ENCODE data around the gene CYP4F2.
"Not testable (repeated sequence)": the region's sequence is repeated elsewhere in the genome, so short reads cannot be mapped to it uniquely, and the experiment has no call there.

The CYP4F2 gene

GRCh38 chr19:15862444-15862843 lies 35.4 kb downstream of the CYP4F2 start:
- no peaks in the 10 kb centered on the region for H3K4me1 ChIP-seq (ENCODE audit: insufficient read depth, poor library complexity, severe bottlenecking)
- H3K36me3 ChIP-seq (ENCODE audit: low read depth): no peaks in the 10 kb centered on the region
- ATAC-seq (ENCODE audit: low read depth) (no peak), DNase-seq (ENCODE audit: low spot score) (no peak)
- no peaks in the 10 kb centered on the region for H3K9me3 ChIP-seq (ENCODE audit: severe bottlenecking)
- TF ChIP-seq, protein P1, sequence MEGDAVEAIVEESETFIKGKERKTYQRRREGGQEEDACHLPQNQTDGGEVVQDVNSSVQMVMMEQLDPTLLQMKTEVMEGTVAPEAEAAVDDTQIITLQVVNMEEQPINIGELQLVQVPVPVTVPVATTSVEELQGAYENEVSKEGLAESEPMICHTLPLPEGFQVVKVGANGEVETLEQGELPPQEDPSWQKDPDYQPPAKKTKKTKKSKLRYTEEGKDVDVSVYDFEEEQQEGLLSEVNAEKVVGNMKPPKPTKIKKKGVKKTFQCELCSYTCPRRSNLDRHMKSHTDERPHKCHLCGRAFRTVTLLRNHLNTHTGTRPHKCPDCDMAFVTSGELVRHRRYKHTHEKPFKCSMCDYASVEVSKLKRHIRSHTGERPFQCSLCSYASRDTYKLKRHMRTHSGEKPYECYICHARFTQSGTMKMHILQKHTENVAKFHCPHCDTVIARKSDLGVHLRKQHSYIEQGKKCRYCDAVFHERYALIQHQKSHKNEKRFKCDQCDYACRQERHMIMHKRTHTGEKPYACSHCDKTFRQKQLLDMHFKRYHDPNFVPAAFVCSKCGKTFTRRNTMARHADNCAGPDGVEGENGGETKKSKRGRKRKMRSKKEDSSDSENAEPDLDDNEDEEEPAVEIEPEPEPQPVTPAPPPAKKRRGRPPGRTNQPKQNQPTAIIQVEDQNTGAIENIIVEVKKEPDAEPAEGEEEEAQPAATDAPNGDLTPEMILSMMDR (IDR thresholded peaks at IDR 0.05; ENCODE audit: poor library complexity, severe bottlenecking): no peak
- H3K27ac ChIP-seq (ENCODE audit: poor library complexity, severe bottlenecking): no peak overlapping the region
- no peak overlapping the region for H3K4me3 ChIP-seq (ENCODE audit: severe bottlenecking)
- no peaks in the 10 kb centered on the region for H3K27me3 ChIP-seq (ENCODE audit: insufficient read depth, poor library complexity, severe bottlenecking)

DNA sequence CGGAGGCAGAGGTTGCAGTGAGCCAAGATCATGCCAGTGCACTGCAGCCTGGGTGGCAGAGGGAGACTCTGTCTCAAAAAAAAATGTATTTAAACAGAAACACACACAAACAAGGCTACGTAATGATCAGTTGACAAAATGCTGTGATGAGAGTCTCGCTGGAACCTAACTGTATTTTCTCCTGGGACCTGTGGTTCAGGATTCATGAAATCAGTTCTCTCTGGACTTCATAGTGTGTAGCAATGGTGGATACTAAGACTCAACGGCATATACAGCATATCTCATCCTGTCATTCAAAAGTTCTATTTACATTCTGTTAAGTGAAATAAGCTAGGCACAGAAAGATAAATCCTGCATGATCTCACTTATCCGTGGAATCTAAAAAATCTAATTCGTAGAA lies 37.4 kb downstream of the CYP4F2 start:
- no peak for ATAC-seq (ENCODE audit: low read depth)
- Histone ChIP-seq H3K4me1 (ENCODE audit: insufficient read depth, poor library complexity, severe bottlenecking) (no peaks in the 10 kb centered on the region), H3K36me3 (ENCODE audit: low read depth) (no peaks in the 10 kb centered on the region), H3K9me3 (ENCODE audit: severe bottlenecking) (no peaks in the 10 kb centered on the region), H3K27me3 (ENCODE audit: insufficient read depth, poor library complexity, severe bottlenecking) (no peaks in the 10 kb centered on the region), H3K4me3 (ENCODE audit: severe bottlenecking) (no peak overlapping the region), H3K27ac (ENCODE audit: poor library complexity, severe bottlenecking) (no peak overlapping the region)
- DNase-seq (ENCODE audit: low spot score): no peak
- TF ChIP-seq, protein P1 (IDR thresholded peaks at IDR 0.05; ENCODE audit: poor library complexity, severe bottlenecking): no peak

- Histone ChIP-seq H3K4me3 (ENCODE audit: severe bottlenecking) (no peak overlapping the region), H3K9me3 (ENCODE audit: severe bottlenecking) (no peaks in the 10 kb centered on the region), H3K27me3 (ENCODE audit: insufficient read depth, poor library complexity, severe bottlenecking) (no peaks in the 10 kb centered on the region), H3K27ac (ENCODE audit: poor library complexity, severe bottlenecking) (no peak overlapping the region), H3K36me3 (ENCODE audit: low read depth) (no peaks in the 10 kb centered on the region), H3K4me1 (ENCODE audit: insufficient read depth, poor library complexity, severe bottlenecking) (no peaks in the 10 kb centered on the region)
- TF ChIP-seq, protein P1 (IDR thresholded peaks at IDR 0.05; ENCODE audit: poor library complexity, severe bottlenecking): no peak
- no peak for DNase-seq (ENCODE audit: low spot score)
- no peak for ATAC-seq (ENCODE audit: low read depth)
These were observed 38.7 kb downstream of the CYP4F2 start for GRCh38 chr19:15859187-15859586.

GRCh38 chr19:15850385-15850784 lies 47.5 kb downstream of the CYP4F2 start:
- TF ChIP-seq, protein P1 (IDR thresholded peaks at IDR 0.05; ENCODE audit: poor library complexity, severe bottlenecking): no peak
- Histone ChIP-seq H3K9me3 (ENCODE audit: severe bottlenecking) (no peaks in the 10 kb centered on the region), H3K36me3 (ENCODE audit: low read depth) (no peaks in the 10 kb centered on the region), H3K27ac (ENCODE audit: poor library complexity, severe bottlenecking) (no peak overlapping the region), H3K4me1 (ENCODE audit: insufficient read depth, poor library complexity, severe bottlenecking) (no peaks in the 10 kb centered on the region), H3K27me3 (ENCODE audit: insufficient read depth, poor library complexity, severe bottlenecking) (no peaks in the 10 kb centered on the region), H3K4me3 (ENCODE audit: severe bottlenecking) (no peak overlapping the region)
- no peak for ATAC-seq (ENCODE audit: low read depth)
- no peak for DNase-seq (ENCODE audit: low spot score)

- Histone ChIP-seq H3K36me3 (ENCODE audit: low read depth) (no peaks in the 10 kb centered on the region), H3K27me3 (ENCODE audit: insufficient read depth, poor library complexity, severe bottlenecking) (no peaks in the 10 kb centered on the region), H3K27ac (ENCODE audit: poor library complexity, severe bottlenecking) (no peak overlapping the region), H3K4me1 (ENCODE audit: insufficient read depth, poor library complexity, severe bottlenecking) (no peaks in the 10 kb centered on the region), H3K4me3 (ENCODE audit: severe bottlenecking) (no peak overlapping the region), H3K9me3 (ENCODE audit: severe bottlenecking) (no peaks in the 10 kb centered on the region)
- TF ChIP-seq, protein P1 (IDR thresholded peaks at IDR 0.05; ENCODE audit: poor library complexity, severe bottlenecking): no peak
- ATAC-seq (ENCODE audit: low read depth): no peak
- no peak for DNase-seq (ENCODE audit: low spot score)
These were observed 51.0 kb downstream of the CYP4F2 start for GRCh38 chr19:15846923-15847322.

DNA sequence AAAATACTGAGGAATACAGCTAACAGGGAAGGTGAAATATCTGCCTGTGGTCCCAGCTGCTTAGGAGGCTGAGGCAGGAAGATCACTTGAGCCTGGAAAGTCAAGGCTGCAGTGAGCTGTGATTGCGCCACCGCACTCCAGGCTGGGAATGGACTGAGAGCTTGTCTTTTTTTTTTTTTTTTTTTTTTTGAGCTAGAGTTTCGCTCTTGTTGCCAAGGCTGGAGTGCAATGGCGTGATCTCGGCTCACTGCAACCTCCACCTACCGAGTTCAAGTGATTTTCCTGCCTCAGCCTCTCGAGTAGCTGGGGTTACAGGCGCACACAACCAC lies 54.0 kb downstream of the CYP4F2 start:
- not testable (repeated sequence) for H3K27me3 ChIP-seq (ENCODE audit: insufficient read depth, poor library complexity, severe bottlenecking); H3K4me1 ChIP-seq (ENCODE audit: insufficient read depth, poor library complexity, severe bottlenecking); H3K27ac ChIP-seq (ENCODE audit: poor library complexity, severe bottlenecking); H3K36me3 ChIP-seq (ENCODE audit: low read depth); ATAC-seq (ENCODE audit: low read depth); DNase-seq (ENCODE audit: low spot score); H3K9me3 ChIP-seq (ENCODE audit: severe bottlenecking); H3K4me3 ChIP-seq (ENCODE audit: severe bottlenecking)

Data from RWPE2 (cell line).